Thyroid gland (tissue), 4 donors: ENCODE measurements around the gene TEX2.

Source experiments
- CTCF ChIP-seq, 6 experiments: fragments of 200-600 bp in 3 of 6; fragments of 450-650 bp in 3 of 6; sonication (generic) in 3 of 6; IDR thresholded peaks; one replicate each; pipeline ENCODE4 v1.5.1; 2016 to 2019; ENCODE audit warnings: antibody characterized with exemption in 6 of 6, mild to moderate bottlenecking in 2 of 6, inconsistent platforms in 1 of 6, moderate library complexity in 1 of 6
- POLR2A ChIP-seq, 2 donors: fragments of 450-650 bp; IDR thresholded peaks; one replicate each; pipeline ENCODE4 v1.6.1; 2017; ENCODE audit warnings: antibody characterized with exemption in 2 of 2, mild to moderate bottlenecking in 2 of 2, moderate library complexity in 1 of 2

GRCh38 chr17:64109400-64109799 lies 153.7 kb downstream of the TEX2 start:
- TF ChIP-seq CTCF (IDR thresholded peaks at IDR 0.05) (no peak), POLR2A (IDR thresholded peaks at IDR 0.05) (no peak)
